NCI-H345 treated with DMSO at 0.1 percent for 48 hours (cell line): ENCODE data around the gene OCIAD2.
"Not testable (repeated sequence)": the region's sequence is repeated elsewhere in the genome, so short reads cannot be mapped to it uniquely, and the experiment has no call there.

Experiments used
- DNase-seq: peaks from one replicate; lab custom pipeline; 2025; ENCODE audit not compliant: unreplicated experiment; lab: John Stamatoyannopoulos, UW

OCIAD2 gene

GRCh38 chr4:48906206-48907173 lies at the start of gene OCIAD2:
OCIAD2 (minus strand) TSS chr4:48906774; CDS start chr4:48904549, 2,225 bp downstream.
- peak; percentile 71 for DNase-seq

- no peak for DNase-seq
Measured at GRCh38 chr4:48954314-48954713, 47.7 kb upstream of the OCIAD2 start.

- no peak for DNase-seq
Measured at GRCh38 chr4:48949518-48950219, 43.1 kb upstream of the OCIAD2 start.

GRCh38 chr4:48949086-48949485 lies 42.5 kb upstream of the OCIAD2 start:
- no peak for DNase-seq

GRCh38 chr4:48947731-48948130 lies 41.2 kb upstream of the OCIAD2 start:
- no peak for DNase-seq

- no peak for DNase-seq
Measured at GRCh38 chr4:48945981-48946380, 39.4 kb upstream of the OCIAD2 start.

GRCh38 chr4:48944756-48945241 lies 38.2 kb upstream of the OCIAD2 start:
- no peak for DNase-seq

- no peak for DNase-seq
Measured at GRCh38 chr4:48944252-48944651, 37.7 kb upstream of the OCIAD2 start.

GRCh38 chr4:48943387-48943786 lies 36.8 kb upstream of the OCIAD2 start:
- no peak for DNase-seq

- no peak for DNase-seq
Measured at GRCh38 chr4:48939785-48940184, 33.2 kb upstream of the OCIAD2 start.

GRCh38 chr4:48938831-48939230 lies 32.3 kb upstream of the OCIAD2 start:
- no peak for DNase-seq

GRCh38 chr4:48937033-48937432 lies 30.5 kb upstream of the OCIAD2 start:
- no peak for DNase-seq

GRCh38 chr4:48931459-48931858 lies 24.9 kb upstream of the OCIAD2 start:
- no peak for DNase-seq

GRCh38 chr4:48930654-48931053 lies 24.1 kb upstream of the OCIAD2 start:
- no peak for DNase-seq

GRCh38 chr4:48924416-48924815 lies 17.8 kb upstream of the OCIAD2 start:
- no peak for DNase-seq

- not testable (repeated sequence) for DNase-seq
Measured at GRCh38 chr4:48923065-48923464, 16.5 kb upstream of the OCIAD2 start.

GRCh38 chr4:48914311-48914710 lies 7.7 kb upstream of the OCIAD2 start:
- DNase-seq: no peak

- no peak for DNase-seq
Measured at GRCh38 chr4:48913346-48913745, 6.8 kb upstream of the OCIAD2 start.

- DNase-seq: no peak
Measured at GRCh38 chr4:48912349-48912748, 5.8 kb upstream of the OCIAD2 start.

- DNase-seq: no peak
Measured at GRCh38 chr4:48910511-48910910, 3.9 kb upstream of the OCIAD2 start.

- DNase-seq: no peak
Measured at GRCh38 chr4:48909697-48910096, 3.1 kb upstream of the OCIAD2 start.

- DNase-seq: no peak
Measured at GRCh38 chr4:48908687-48909086, 2.1 kb upstream of the OCIAD2 start.
